Gastroesophageal sphincter (tissue), 3 donors: Measurements from ENCODE around the gene ACOT6.

Source experiments
- CTCF ChIP-seq, 4 experiments: fragments of 200-600 bp in 2 of 4; fragments of 450-650 bp in 2 of 4; sonication (generic) in 1 of 4; IDR thresholded peaks; one replicate each; pipeline ENCODE4 v1.5.1; 2017 to 2019; ENCODE audit warnings: antibody characterized with exemption in 4 of 4, mild to moderate bottlenecking in 2 of 4, moderate library complexity in 2 of 4
- EP300 ChIP-seq: sonication (generic); formaldehyde crosslinking; IDR thresholded peaks from one replicate; pipeline ENCODE4 v1.6.1; 2017; ENCODE audit warnings: antibody characterized with exemption, mild to moderate bottlenecking
- POLR2AphosphoS5 ChIP-seq: sonication (generic); formaldehyde crosslinking; IDR thresholded peaks from one replicate; pipeline ENCODE4 v1.6.1; 2017; ENCODE audit warnings: antibody characterized with exemption

- TF ChIP-seq CTCF (IDR thresholded peaks at IDR 0.05) (no peak), EP300 (no peak), POLR2AphosphoS5 (no peak)
Observed at GRCh38 chr14:73630009-73630780, 17.9 kb downstream of the ACOT6 start.
